Esophagus muscularis mucosa (tissue), 4 donors: ENCODE data around the gene ERBB4.

ENCODE experiments used
- EP300 ChIP-seq: sonication (generic); formaldehyde crosslinking; IDR thresholded peaks from one replicate; pipeline ENCODE4 v1.6.1; 2017; ENCODE audit warnings: antibody characterized with exemption
- POLR2A ChIP-seq: fragments of 450-650 bp; IDR thresholded peaks from one replicate; pipeline ENCODE4 v1.6.1; 2017; ENCODE audit warnings: antibody characterized with exemption, moderate library complexity, mild to moderate bottlenecking, low read depth
- POLR2AphosphoS5 ChIP-seq, 2 donors: sonication (generic); formaldehyde crosslinking; IDR thresholded peaks; one replicate each; pipeline ENCODE4 v1.6.1; 2017; ENCODE audit warnings: antibody characterized with exemption in 2 of 2
- TF ChIP-seq, protein P1 (sequence below), 3 experiments: fragments of 200-600 bp in 2 of 3; fragments of 450-650 bp in 1 of 3; sonication (generic) in 2 of 3; IDR thresholded peaks; one replicate each; pipeline ENCODE4 v1.5.1; 2017 to 2019; ENCODE audit warnings: antibody characterized with exemption in 3 of 3, mild to moderate bottlenecking in 2 of 3, moderate library complexity in 1 of 3

GRCh38 chr2:212114489-212114888 is 424.1 kb downstream of the ERBB4 start:
- TF ChIP-seq, protein P1, sequence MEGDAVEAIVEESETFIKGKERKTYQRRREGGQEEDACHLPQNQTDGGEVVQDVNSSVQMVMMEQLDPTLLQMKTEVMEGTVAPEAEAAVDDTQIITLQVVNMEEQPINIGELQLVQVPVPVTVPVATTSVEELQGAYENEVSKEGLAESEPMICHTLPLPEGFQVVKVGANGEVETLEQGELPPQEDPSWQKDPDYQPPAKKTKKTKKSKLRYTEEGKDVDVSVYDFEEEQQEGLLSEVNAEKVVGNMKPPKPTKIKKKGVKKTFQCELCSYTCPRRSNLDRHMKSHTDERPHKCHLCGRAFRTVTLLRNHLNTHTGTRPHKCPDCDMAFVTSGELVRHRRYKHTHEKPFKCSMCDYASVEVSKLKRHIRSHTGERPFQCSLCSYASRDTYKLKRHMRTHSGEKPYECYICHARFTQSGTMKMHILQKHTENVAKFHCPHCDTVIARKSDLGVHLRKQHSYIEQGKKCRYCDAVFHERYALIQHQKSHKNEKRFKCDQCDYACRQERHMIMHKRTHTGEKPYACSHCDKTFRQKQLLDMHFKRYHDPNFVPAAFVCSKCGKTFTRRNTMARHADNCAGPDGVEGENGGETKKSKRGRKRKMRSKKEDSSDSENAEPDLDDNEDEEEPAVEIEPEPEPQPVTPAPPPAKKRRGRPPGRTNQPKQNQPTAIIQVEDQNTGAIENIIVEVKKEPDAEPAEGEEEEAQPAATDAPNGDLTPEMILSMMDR (IDR thresholded peaks at IDR 0.05), result no peak
- TF ChIP-seq POLR2AphosphoS5 (IDR thresholded peaks at IDR 0.05), result no peak
- TF ChIP-seq EP300, result no peak
- no peak for TF ChIP-seq POLR2A
